Measurements from ENCODE around the gene SLC47A2. TPM values are rescaled to one million over a fixed set of nuclear protein-coding genes. Genes with fewer than 3 reads are reported as not detected.

Gene SLC47A2
- total RNA-seq, 2 experiments from 2014 or later = not detected

DNA sequence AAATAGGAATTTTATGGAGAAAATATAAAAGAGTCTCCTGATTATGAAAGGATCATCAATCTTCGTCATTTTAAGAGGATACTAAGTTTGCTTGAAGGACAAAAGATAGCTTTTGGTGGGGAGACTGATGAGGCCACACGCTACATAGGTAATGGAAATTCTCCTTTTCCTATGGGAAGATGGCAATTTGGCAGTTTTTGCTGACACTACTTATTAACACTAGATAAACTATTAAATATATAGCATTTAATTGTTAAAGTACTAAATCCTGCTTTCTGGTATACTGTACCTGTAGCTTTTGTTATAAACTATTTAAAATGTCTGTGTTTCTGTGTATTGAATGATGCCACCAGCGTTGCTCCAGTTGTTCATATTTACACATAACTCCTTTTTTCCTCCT, 55.3 kb downstream of the SLC47A2 start:
- Histone ChIP-seq H3K9me2 (ENCODE audit: insufficient read depth, low read length) (no peaks in the 10 kb centered on the region), H3K4me1 (ENCODE audit: insufficient read depth, low read length, poor library complexity, severe bottlenecking) (peaks cover 10% of the 10 kb centered on the region), H2AFZ (ENCODE audit: low read length) (no peak overlapping the region), H3K79me2 (ENCODE audit: insufficient read depth, low read depth, low read length) (no peaks in the 10 kb centered on the region), H3K27ac (ENCODE audit: low read depth, low read length, poor library complexity, severe bottlenecking) (no peak overlapping the region), H3K36me3 (ENCODE audit: insufficient read depth, low read length) (peaks cover 60% of the 10 kb centered on the region), H4K20me1 (ENCODE audit: insufficient read depth, low read length) (no peaks in the 10 kb centered on the region), H3K4me3 (ENCODE audit: low read depth, low read length, poor library complexity, severe bottlenecking) (no peak overlapping the region), H3K9me3 (ENCODE audit: low read length) (no peaks in the 10 kb centered on the region), H3K4me2 (ENCODE audit: low read length) (no peak overlapping the region)
- no peak for DNase-seq (ENCODE audit: low spot score)
- TF ChIP-seq, protein P1, sequence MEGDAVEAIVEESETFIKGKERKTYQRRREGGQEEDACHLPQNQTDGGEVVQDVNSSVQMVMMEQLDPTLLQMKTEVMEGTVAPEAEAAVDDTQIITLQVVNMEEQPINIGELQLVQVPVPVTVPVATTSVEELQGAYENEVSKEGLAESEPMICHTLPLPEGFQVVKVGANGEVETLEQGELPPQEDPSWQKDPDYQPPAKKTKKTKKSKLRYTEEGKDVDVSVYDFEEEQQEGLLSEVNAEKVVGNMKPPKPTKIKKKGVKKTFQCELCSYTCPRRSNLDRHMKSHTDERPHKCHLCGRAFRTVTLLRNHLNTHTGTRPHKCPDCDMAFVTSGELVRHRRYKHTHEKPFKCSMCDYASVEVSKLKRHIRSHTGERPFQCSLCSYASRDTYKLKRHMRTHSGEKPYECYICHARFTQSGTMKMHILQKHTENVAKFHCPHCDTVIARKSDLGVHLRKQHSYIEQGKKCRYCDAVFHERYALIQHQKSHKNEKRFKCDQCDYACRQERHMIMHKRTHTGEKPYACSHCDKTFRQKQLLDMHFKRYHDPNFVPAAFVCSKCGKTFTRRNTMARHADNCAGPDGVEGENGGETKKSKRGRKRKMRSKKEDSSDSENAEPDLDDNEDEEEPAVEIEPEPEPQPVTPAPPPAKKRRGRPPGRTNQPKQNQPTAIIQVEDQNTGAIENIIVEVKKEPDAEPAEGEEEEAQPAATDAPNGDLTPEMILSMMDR (conservative IDR thresholded peaks at IDR 0.05; ENCODE audit: low read length) = no peak
- TF ChIP-seq EZH2phosphoT487 (IDR thresholded peaks at IDR 0.05; ENCODE audit: borderline replicate concordance, low read depth, low read length) = no peak
- ChIA-PET POLR2A (interaction anchor here (0.5 to 1.5 kb wide), 3 partner anchors 14 to 1306 kb away, joined by 3 to 6 read pairs (median 4); no protein-coding TSS in a partner anchor), CTCF (ENCODE audit: unreplicated experiment) (no interaction called here)
- no TSS peak for BruUV-seq (replicated peaks)
- intact Hi-C loops (cut with micrococcal nuclease; ENCODE audit: unreplicated experiment) = no loop called here

DNA sequence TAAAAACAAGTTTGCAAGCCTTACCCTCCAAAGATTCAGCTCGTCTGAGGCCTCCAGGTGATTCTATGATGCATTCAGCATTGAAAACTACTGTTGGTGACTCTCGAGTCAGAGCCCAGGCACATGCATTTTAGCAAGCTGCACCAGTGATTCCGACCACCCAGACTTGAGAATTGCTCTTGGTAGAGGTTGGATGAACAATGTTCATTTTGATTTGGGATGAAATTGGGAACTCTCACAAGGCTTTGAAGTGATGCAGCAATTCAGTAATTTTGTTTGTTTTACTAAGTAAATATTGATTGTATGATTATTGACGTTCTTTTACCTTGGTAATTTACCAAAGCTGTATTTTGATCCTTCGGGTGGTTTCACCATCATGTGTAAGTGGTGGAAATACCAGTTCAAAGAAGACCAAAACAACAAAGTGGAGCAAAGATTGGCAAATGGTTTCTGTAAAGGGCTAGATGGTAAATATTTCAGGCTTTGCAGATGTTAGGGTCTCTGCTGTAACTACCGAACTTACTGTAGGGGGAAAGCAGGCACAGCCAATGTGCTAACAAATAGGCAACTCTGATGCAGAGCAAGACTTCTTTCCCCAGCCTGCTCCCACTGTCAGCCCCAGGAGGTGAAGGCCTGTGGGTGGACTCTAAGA, 56.0 kb downstream of the SLC47A2 start:
- Histone ChIP-seq H3K9me3 (ENCODE audit: low read length) (no peaks in the 10 kb centered on the region), H2AFZ (ENCODE audit: low read length) (no peak overlapping the region), H3K4me1 (ENCODE audit: insufficient read depth, low read length, poor library complexity, severe bottlenecking) (peaks cover 10% of the 10 kb centered on the region), H3K36me3 (ENCODE audit: insufficient read depth, low read length) (peaks cover 60% of the 10 kb centered on the region), H3K4me2 (ENCODE audit: low read length) (no peak overlapping the region), H3K79me2 (ENCODE audit: insufficient read depth, low read depth, low read length) (no peaks in the 10 kb centered on the region), H3K27ac (ENCODE audit: low read depth, low read length, poor library complexity, severe bottlenecking) (no peak overlapping the region), H3K4me3 (ENCODE audit: low read depth, low read length, poor library complexity, severe bottlenecking) (no peak overlapping the region), H4K20me1 (ENCODE audit: insufficient read depth, low read length) (no peaks in the 10 kb centered on the region), H3K9me2 (ENCODE audit: insufficient read depth, low read length) (no peaks in the 10 kb centered on the region)
- intact Hi-C loops (cut with micrococcal nuclease; ENCODE audit: unreplicated experiment) = no loop called here
- no peak for DNase-seq (ENCODE audit: low spot score)
- TF ChIP-seq, protein P1 (conservative IDR thresholded peaks at IDR 0.05; ENCODE audit: low read length) = no peak
- TF ChIP-seq EZH2phosphoT487 (IDR thresholded peaks at IDR 0.05; ENCODE audit: borderline replicate concordance, low read depth, low read length) = no peak
- BruUV-seq (replicated peaks) = no TSS peak
- CTCF ChIA-PET (ENCODE audit: unreplicated experiment) = no interaction called here
- POLR2A ChIA-PET = interaction anchor here (1.5 kb wide), 1 partner anchor 13 kb away, joined by 6 read pairs; no protein-coding TSS in a partner anchor

All from OCI-LY7 (cell line).